Measurements from ENCODE around the gene CASK. TPM values are rescaled to one million over a fixed set of nuclear protein-coding genes. Genes with fewer than 3 reads are reported as not detected.
A peak's percentile ranks its signal among the peaks of the same experiment; 100 is the strongest.

Gene CASK
- total RNA-seq, 1 experiment from 2014 or later = 33.5 TPM

- intact Hi-C loops (cut with micrococcal nuclease; ENCODE audit: unreplicated experiment) = loop anchor here (2.0 kb wide), 1 partner anchor 203 kb away; no protein-coding TSS in a partner anchor
- POLR2A ChIA-PET (ENCODE audit: low non-redundant PET) = no interaction called here
- no peaks in the 10 kb centered on the region for H3K27me3 ChIP-seq (replicated peaks; ENCODE audit: insufficient read depth, low read depth, low read length, poor library complexity)
- no peak overlapping the region for H3K4me3 ChIP-seq (ENCODE audit: low read depth, low read length, poor library complexity, severe bottlenecking)
- H3K9me3 ChIP-seq (ENCODE audit: low read depth, low read length, poor library complexity, severe bottlenecking) = no peaks in the 10 kb centered on the region
- no peak overlapping the region for H3K27ac ChIP-seq (ENCODE audit: low read depth, low read length, poor library complexity, severe bottlenecking)
- no peak for TF ChIP-seq CTCF (conservative IDR thresholded peaks at IDR 0.05; ENCODE audit: low read depth, low read length)
- TF ChIP-seq EZH2 (IDR thresholded peaks at IDR 0.05; ENCODE audit: borderline replicate concordance, low read depth, low read length, poor library complexity, severe bottlenecking) = no peak
- DNase-seq (ENCODE audit: low spot score) = no peak
- no peaks in the 10 kb centered on the region for H3K36me3 ChIP-seq (ENCODE audit: insufficient read depth, low read length, poor library complexity, severe bottlenecking)
- no peaks in the 10 kb centered on the region for H3K4me1 ChIP-seq (ENCODE audit: insufficient read depth, low read length, poor library complexity, severe bottlenecking)
- BruUV-seq (replicated peaks) = no TSS peak
- CTCF ChIA-PET = no interaction called here
Observed at GRCh38 chrX:41761702-41762101, 161.7 kb downstream of the CASK start.

- intact Hi-C loops (cut with micrococcal nuclease; ENCODE audit: unreplicated experiment) = loop anchor here (2.0 kb wide), 1 partner anchor 202 kb away; no protein-coding TSS in a partner anchor
- TF ChIP-seq EZH2 (IDR thresholded peaks at IDR 0.05; ENCODE audit: borderline replicate concordance, low read depth, low read length, poor library complexity, severe bottlenecking) (no peak), CTCF (conservative IDR thresholded peaks at IDR 0.05; ENCODE audit: low read depth, low read length) (no peak)
Observed at GRCh38 chrX:41761169-41761568, 162.2 kb downstream of the CASK start.

GRCh38 chrX:41759817-41760216 is 163.5 kb downstream of the CASK start:
- intact Hi-C loops (cut with micrococcal nuclease; ENCODE audit: unreplicated experiment) = loop anchor here (2.0 kb wide), 1 partner anchor 201 kb away; no protein-coding TSS in a partner anchor
- peak; percentile 71 for TF ChIP-seq CTCF (conservative IDR thresholded peaks at IDR 0.05; ENCODE audit: low read depth, low read length)
- no peak for TF ChIP-seq EZH2 (IDR thresholded peaks at IDR 0.05; ENCODE audit: borderline replicate concordance, low read depth, low read length, poor library complexity, severe bottlenecking)
- H3K9me3 ChIP-seq (ENCODE audit: low read depth, low read length, poor library complexity, severe bottlenecking) = no peaks in the 10 kb centered on the region
- H3K4me3 ChIP-seq (ENCODE audit: low read depth, low read length, poor library complexity, severe bottlenecking) = no peak overlapping the region
- ChIA-PET CTCF (interaction anchor here (0.6 to 1.4 kb wide), 3 partner anchors 201 to 580 kb away, joined by 3 to 7 read pairs (median 3); no protein-coding TSS in a partner anchor), POLR2A (ENCODE audit: low non-redundant PET) (no interaction called here)
- H3K27ac ChIP-seq (ENCODE audit: low read depth, low read length, poor library complexity, severe bottlenecking) = no peak overlapping the region
- no peaks in the 10 kb centered on the region for H3K4me1 ChIP-seq (ENCODE audit: insufficient read depth, low read length, poor library complexity, severe bottlenecking)
- H3K27me3 ChIP-seq (replicated peaks; ENCODE audit: insufficient read depth, low read depth, low read length, poor library complexity) = no peaks in the 10 kb centered on the region
- peak; percentile 53 for DNase-seq (ENCODE audit: low spot score)
- H3K36me3 ChIP-seq (ENCODE audit: insufficient read depth, low read length, poor library complexity, severe bottlenecking) = no peaks in the 10 kb centered on the region
- BruUV-seq (replicated peaks) = no TSS peak

More at GRCh38 chrX:41761169-41761568, 162.2 kb downstream of the CASK start:
- H3K9me3 ChIP-seq (ENCODE audit: low read depth, low read length, poor library complexity, severe bottlenecking) = no peaks in the 10 kb centered on the region
- no peaks in the 10 kb centered on the region for H3K4me1 ChIP-seq (ENCODE audit: insufficient read depth, low read length, poor library complexity, severe bottlenecking)
- CTCF ChIA-PET = no interaction called here
- H3K27me3 ChIP-seq (replicated peaks; ENCODE audit: insufficient read depth, low read depth, low read length, poor library complexity) = no peaks in the 10 kb centered on the region
- H3K4me3 ChIP-seq (ENCODE audit: low read depth, low read length, poor library complexity, severe bottlenecking) = no peak overlapping the region
- BruUV-seq (replicated peaks) = no TSS peak
- POLR2A ChIA-PET (ENCODE audit: low non-redundant PET) = no interaction called here
- no peaks in the 10 kb centered on the region for H3K36me3 ChIP-seq (ENCODE audit: insufficient read depth, low read length, poor library complexity, severe bottlenecking)
- H3K27ac ChIP-seq (ENCODE audit: low read depth, low read length, poor library complexity, severe bottlenecking) = no peak overlapping the region
- no peak for DNase-seq (ENCODE audit: low spot score)

Data from A673 (cell line).